Neuronal stem cell (in vitro differentiated cells): ENCODE results near the gene FGF9.

Experiments
- DNase-seq: peaks from one replicate; pipeline ENCODE4 v3.0.0-alpha.2; 2013; ENCODE audit warnings: low spot score
- H2AFZ ChIP-seq: one replicate; pipeline ENCODE4 v1.6.1; 2013; ENCODE audit warnings: mild to moderate bottlenecking, low read length, inconsistent platforms
- H2AK5ac ChIP-seq: 2 replicates; pipeline ENCODE4 v1.6.1; 2013; ENCODE audit warnings: low read depth, mild to moderate bottlenecking, inconsistent platforms, low read length, moderate library complexity, mixed read lengths
- H2BK120ac ChIP-seq: 2 replicates; pipeline ENCODE4 v1.6.1; 2013; ENCODE audit warnings: low read depth, mild to moderate bottlenecking, inconsistent platforms, low read length, moderate library complexity, mixed read lengths
- H2BK12ac ChIP-seq: one replicate; pipeline ENCODE4 v1.6.1; 2013; ENCODE audit warnings: low read length, inconsistent platforms
- H2BK15ac ChIP-seq: 2 replicates; pipeline ENCODE4 v1.6.1; 2013; ENCODE audit warnings: mild to moderate bottlenecking, low read length, inconsistent platforms, mixed read lengths
- H2BK5ac ChIP-seq: one replicate; pipeline ENCODE4 v1.6.1; 2013; ENCODE audit warnings: inconsistent platforms, mild to moderate bottlenecking, low read length, moderate library complexity
- H3K14ac ChIP-seq: one replicate; pipeline ENCODE4 v1.6.1; 2013; ENCODE audit warnings: low read length, inconsistent platforms
- H3K18ac ChIP-seq: 2 replicates; pipeline ENCODE4 v1.6.1; 2013; ENCODE audit warnings: low read length, inconsistent platforms
- H3K23ac ChIP-seq: 2 replicates; pipeline ENCODE4 v1.6.1; 2013; ENCODE audit warnings: low read depth, mild to moderate bottlenecking, mixed read lengths, low read length, inconsistent platforms; ENCODE audit not compliant: poor library complexity
- H3K27ac ChIP-seq: replicated peaks from 3 replicates; pipeline ENCODE4 v1.5.1; 2013; ENCODE audit warnings: low read length, inconsistent platforms
- H3K27me3 ChIP-seq, 3 experiments: 2 replicates each; pipeline ENCODE4 v1.6.1; 2013; ENCODE audit warnings: low read length in 3 of 3, mild to moderate bottlenecking in 2 of 3, inconsistent platforms in 1 of 3, low read depth in 1 of 3, mixed read lengths in 1 of 3, moderate library complexity in 1 of 3; ENCODE audit not compliant: control insufficient read depth in 3 of 3, insufficient read depth in 3 of 3
- H3K36me3 ChIP-seq, 2 donors: replicated peaks in 1 of 2; 2 replicates each; pipeline ENCODE4 v1.6.1; 2013; ENCODE audit warnings: low read length in 2 of 2; ENCODE audit not compliant: control insufficient read depth in 2 of 2, insufficient read depth in 2 of 2
- H3K4ac ChIP-seq: 2 replicates; pipeline ENCODE4 v1.6.1; 2013; ENCODE audit warnings: inconsistent platforms, mild to moderate bottlenecking, low read length, moderate library complexity
- H3K4me1 ChIP-seq, 2 donors: 1 replicate in 1 of 2; 2 replicates in 1 of 2; pipeline ENCODE4 v1.6.1; 2013; ENCODE audit warnings: low read length in 2 of 2, low read depth in 1 of 2; ENCODE audit not compliant: control insufficient read depth in 2 of 2, insufficient read depth in 1 of 2
- H3K4me2 ChIP-seq: one replicate; pipeline ENCODE4 v1.6.1; 2013; ENCODE audit warnings: mild to moderate bottlenecking, low read length, inconsistent platforms; ENCODE audit not compliant: insufficient read depth, poor library complexity, severe bottlenecking
- H3K4me3 ChIP-seq, 2 donors: 2 replicates each; pipeline ENCODE4 v1.5.1; 2013; ENCODE audit warnings: low read length in 2 of 2, mild to moderate bottlenecking in 2 of 2, inconsistent platforms in 1 of 2, moderate library complexity in 1 of 2
- H3K79me1 ChIP-seq: one replicate; pipeline ENCODE4 v1.6.1; 2013; ENCODE audit warnings: low read depth, mild to moderate bottlenecking, inconsistent platforms, low read length, moderate library complexity
- H3K9ac ChIP-seq: one replicate; pipeline ENCODE4 v1.6.1; 2013; ENCODE audit warnings: mild to moderate bottlenecking, low read depth, low read length, inconsistent platforms; ENCODE audit not compliant: poor library complexity
- H3K9me3 ChIP-seq, 2 donors: replicated peaks in 1 of 2; 2 replicates each; pipeline versions ENCODE3 to v1.6.1; 2013; ENCODE audit warnings: low read length in 2 of 2, mild to moderate bottlenecking in 2 of 2, inconsistent platforms in 1 of 2, low read depth in 1 of 2, mixed read lengths in 1 of 2, moderate library complexity in 1 of 2; ENCODE audit not compliant: control insufficient read depth in 2 of 2, insufficient read depth in 1 of 2
- H4K8ac ChIP-seq: one replicate; pipeline ENCODE4 v1.6.1; 2013; ENCODE audit warnings: low read depth, mild to moderate bottlenecking, inconsistent platforms, low read length, moderate library complexity
- H4K91ac ChIP-seq: one replicate; pipeline ENCODE4 v1.6.1; 2013; ENCODE audit warnings: low read length, low read depth, mild to moderate bottlenecking, inconsistent platforms; ENCODE audit not compliant: poor library complexity
- WGBS, 2 donors: extraction: QIAGEN DNeasy Blood & Tissue Kit; methylation state at CpG; one replicate each; pipeline ENCODE4 v1.1.7; 2013; ENCODE audit warnings: missing lambda C conversion rate in 2 of 2, mixed read lengths in 1 of 2; ENCODE audit not compliant: insufficient read length in 2 of 2, insufficient replicate concordance in 1 of 2; ENCODE audit errors: extremely low coverage in 2 of 2; 5-methylcytosine and 5-hydroxymethylcytosine counted together

FGF9 gene

GRCh38 chr13:21684576-21684975 is 13.7 kb downstream of the FGF9 start:
- Histone ChIP-seq H2BK15ac (no peak overlapping the region), H3K4me2 (no peak overlapping the region), H3K4ac (no peak overlapping the region), H3K4me1 (peaks cover 3 to 4% of the 10 kb centered on the region in 2 donors), H3K18ac (no peak overlapping the region), H3K79me1 (no peaks in the 10 kb centered on the region), H3K23ac (no peak overlapping the region), H2AK5ac (no peak overlapping the region), H2BK120ac (no peak overlapping the region), H2AFZ (no peak overlapping the region), H4K91ac (no peak overlapping the region), H3K27ac (no peak overlapping the region), H2BK5ac (no peak overlapping the region), H3K36me3 (peaks cover 12 to 64% of the 10 kb centered on the region in 2 donors), H3K27me3 (no peaks in the 10 kb centered on the region), H2BK12ac (no peak overlapping the region), H3K9me3 (no peaks in the 10 kb centered on the region), H3K9ac (no peak overlapping the region), H3K14ac (no peak overlapping the region), H3K4me3 (no peak overlapping the region), H4K8ac (no peak overlapping the region)
- WGBS, 2 donors, result no CpG with 5 or more reads among the region's 2 CpGs
- no peak for DNase-seq

- no peak overlapping the region for H3K18ac ChIP-seq
- no peak overlapping the region for H3K4ac ChIP-seq
- H2AFZ ChIP-seq, result no peak overlapping the region
- no peak overlapping the region for H4K8ac ChIP-seq
- no peak overlapping the region for H3K27ac ChIP-seq
- H2BK15ac ChIP-seq, result no peak overlapping the region
- H4K91ac ChIP-seq, result no peak overlapping the region
- no peak for DNase-seq
- H2BK5ac ChIP-seq, result no peak overlapping the region
- no peaks in the 10 kb centered on the region for H3K27me3 ChIP-seq
- H2BK120ac ChIP-seq, result no peak overlapping the region
- H2AK5ac ChIP-seq, result no peak overlapping the region
- H3K4me2 ChIP-seq, result no peak overlapping the region
- H3K4me3 ChIP-seq, result no peak overlapping the region
- no peaks in the 10 kb centered on the region for H3K9me3 ChIP-seq
- no peak overlapping the region for H3K14ac ChIP-seq
- no peak overlapping the region for H3K23ac ChIP-seq
- no peak overlapping the region for H2BK12ac ChIP-seq
- peaks cover 3% of the 10 kb centered on the region for H3K79me1 ChIP-seq
- H3K4me1 ChIP-seq, result peaks cover 3 to 4% of the 10 kb centered on the region in 2 donors
- peaks cover 19 to 74% of the 10 kb centered on the region in 2 donors for H3K36me3 ChIP-seq
- 100% methylated on average over 1 of the region's 7 CpGs; no CpG with 5 or more reads in 1 of the 2 donors for WGBS, 2 donors
- H3K9ac ChIP-seq, result no peak overlapping the region
These were observed 14.7 kb downstream of the FGF9 start for GRCh38 chr13:21685485-21686064.

- H2BK120ac ChIP-seq, result no peak overlapping the region
- H3K27ac ChIP-seq, result no peak overlapping the region
- H3K18ac ChIP-seq, result no peak overlapping the region
- H3K4me2 ChIP-seq, result no peak overlapping the region
- H2BK5ac ChIP-seq, result no peak overlapping the region
- no peak overlapping the region for H2BK12ac ChIP-seq
- peak overlapping the region; percentile 14 for H4K91ac ChIP-seq
- H2AFZ ChIP-seq, result no peak overlapping the region
- H3K4ac ChIP-seq, result no peak overlapping the region
- H3K4me1 ChIP-seq, result peaks cover 3 to 4% of the 10 kb centered on the region in 2 donors
- H2BK15ac ChIP-seq, result no peak overlapping the region
- no peak overlapping the region for H3K23ac ChIP-seq
- no peak overlapping the region for H3K9ac ChIP-seq
- H3K4me3 ChIP-seq, result no peak overlapping the region
- peaks cover 17 to 63% of the 10 kb centered on the region in 2 donors for H3K36me3 ChIP-seq
- no peak overlapping the region for H4K8ac ChIP-seq
- DNase-seq, result no peak
- no peak overlapping the region for H2AK5ac ChIP-seq
- no CpG with 5 or more reads among the region's 5 CpGs for WGBS, 2 donors
- no peak overlapping the region for H3K14ac ChIP-seq
- H3K79me1 ChIP-seq, result peaks cover 3% of the 10 kb centered on the region
- H3K27me3 ChIP-seq, result no peaks in the 10 kb centered on the region
- no peaks in the 10 kb centered on the region for H3K9me3 ChIP-seq
These were observed 16.0 kb downstream of the FGF9 start for GRCh38 chr13:21686751-21687391.

- no peak overlapping the region for H4K8ac ChIP-seq
- H3K23ac ChIP-seq, result no peak overlapping the region
- no peak overlapping the region for H3K18ac ChIP-seq
- peaks cover 15 to 58% of the 10 kb centered on the region in 2 donors for H3K36me3 ChIP-seq
- no peak overlapping the region for H3K9ac ChIP-seq
- H3K4me2 ChIP-seq, result no peak overlapping the region
- no peak overlapping the region for H2AFZ ChIP-seq
- H3K14ac ChIP-seq, result no peak overlapping the region
- no peak overlapping the region for H4K91ac ChIP-seq
- no peak for DNase-seq
- no peaks in the 10 kb centered on the region for H3K9me3 ChIP-seq
- H2BK5ac ChIP-seq, result no peak overlapping the region
- peaks cover 3 to 4% of the 10 kb centered on the region in 2 donors for H3K4me1 ChIP-seq
- H3K79me1 ChIP-seq, result peaks cover 3% of the 10 kb centered on the region
- no peaks in the 10 kb centered on the region for H3K27me3 ChIP-seq
- no peak overlapping the region for H2AK5ac ChIP-seq
- H3K27ac ChIP-seq, result no peak overlapping the region
- no peak overlapping the region for H2BK12ac ChIP-seq
- no peak overlapping the region for H2BK120ac ChIP-seq
- no peak overlapping the region for H2BK15ac ChIP-seq
- H3K4me3 ChIP-seq, result no peak overlapping the region
- no peak overlapping the region for H3K4ac ChIP-seq
- no CpG with 5 or more reads among the region's 8 CpGs for WGBS, 2 donors
These were observed 17.2 kb downstream of the FGF9 start for GRCh38 chr13:21688056-21688455.
